Measurements from ENCODE around the gene RPTOR. TPM values are rescaled to one million over a fixed set of nuclear protein-coding genes. Genes with fewer than 3 reads are reported as not detected.

The RPTOR gene
- total RNA-seq, 1 experiment from 2014 or later = 25.1 TPM

DNA sequence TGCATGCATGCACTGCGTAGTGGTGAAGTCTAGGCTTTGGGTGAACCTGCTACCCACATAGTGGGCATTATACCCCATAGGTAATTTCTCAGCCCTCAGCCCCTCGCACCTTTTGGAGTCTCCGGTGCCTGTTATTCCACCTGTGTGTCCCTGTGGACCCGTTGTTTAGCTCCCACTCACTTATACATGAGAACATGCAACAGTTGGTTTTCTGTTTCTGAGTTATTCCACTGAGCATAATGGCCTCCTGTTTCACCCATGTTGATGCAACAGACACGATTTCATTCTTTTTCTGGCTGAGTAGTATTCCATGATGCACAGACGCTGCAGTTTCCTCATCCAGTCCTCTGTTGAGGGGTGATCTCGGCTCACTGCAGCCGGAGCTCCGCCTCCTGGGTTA lies 305.5 kb downstream of the RPTOR start:
- no peaks in the 10 kb centered on the region for H3K79me1 ChIP-seq (ENCODE audit: insufficient read depth, low read depth, low read length, poor library complexity, severe bottlenecking)
- no peak overlapping the region for H2BK20ac ChIP-seq (ENCODE audit: low read depth, low read length, poor library complexity, severe bottlenecking)
- Mint-ChIP-seq H3K27me3 (ENCODE audit: low read depth) (no peaks in the 10 kb centered on the region), H3K4me1 (peaks cover 18 to 29% of the 10 kb centered on the region in 2 experiments), H3K9me3 (no peaks in the 10 kb centered on the region), H3K36me3 (ENCODE audit: insufficient read depth in 1 of 3, low read depth in 3 of 3) (peaks cover 10 to 20% (median 11%) of the 10 kb centered on the region in 3 experiments), H3K4me3 (no peak overlapping the region), H3K27ac (no peak overlapping the region)
- no peak overlapping the region for H3T11ph ChIP-seq (ENCODE audit: low read length)
- H3K18ac ChIP-seq (ENCODE audit: insufficient read length, low read depth, low read length) = no peak overlapping the region
- DNase-seq = no peak
- no peak overlapping the region for H4K5ac ChIP-seq (ENCODE audit: insufficient read length, low read depth, low read length)
- H3K14ac ChIP-seq (ENCODE audit: insufficient read depth, low read length) = no peak overlapping the region
- H3K27me3 ChIP-seq (ENCODE audit: insufficient read depth, low read length) = no peaks in the 10 kb centered on the region
- H3K4ac ChIP-seq (ENCODE audit: low read depth, low read length) = no peak overlapping the region
- no peaks in the 10 kb centered on the region for H4K20me1 ChIP-seq (ENCODE audit: control insufficient read depth, insufficient read depth, insufficient read length)
- WGBS (ENCODE audit: extremely low coverage, insufficient read length, low lambda C conversion rate) = no CpG with 5 or more reads among the region's 9 CpGs
- no peak overlapping the region for H2AFZ ChIP-seq (ENCODE audit: low read length)
- H3K23ac ChIP-seq (ENCODE audit: insufficient read length, low read depth, low read length) = no peak overlapping the region
- no peak overlapping the region for H3K27ac ChIP-seq (ENCODE audit: insufficient read length, low read depth, low read length)
- H4K91ac ChIP-seq (ENCODE audit: insufficient read length, low read depth, low read length) = no peak overlapping the region
- no peak overlapping the region for H4K8ac ChIP-seq (replicated peaks; ENCODE audit: insufficient read length, low read depth, low read length)
- H2AK5ac ChIP-seq (ENCODE audit: insufficient read length, low read length) = no peak overlapping the region
- no peak overlapping the region for H2BK12ac ChIP-seq (ENCODE audit: insufficient read length, low read depth, low read length)
- TF ChIP-seq, protein P1, sequence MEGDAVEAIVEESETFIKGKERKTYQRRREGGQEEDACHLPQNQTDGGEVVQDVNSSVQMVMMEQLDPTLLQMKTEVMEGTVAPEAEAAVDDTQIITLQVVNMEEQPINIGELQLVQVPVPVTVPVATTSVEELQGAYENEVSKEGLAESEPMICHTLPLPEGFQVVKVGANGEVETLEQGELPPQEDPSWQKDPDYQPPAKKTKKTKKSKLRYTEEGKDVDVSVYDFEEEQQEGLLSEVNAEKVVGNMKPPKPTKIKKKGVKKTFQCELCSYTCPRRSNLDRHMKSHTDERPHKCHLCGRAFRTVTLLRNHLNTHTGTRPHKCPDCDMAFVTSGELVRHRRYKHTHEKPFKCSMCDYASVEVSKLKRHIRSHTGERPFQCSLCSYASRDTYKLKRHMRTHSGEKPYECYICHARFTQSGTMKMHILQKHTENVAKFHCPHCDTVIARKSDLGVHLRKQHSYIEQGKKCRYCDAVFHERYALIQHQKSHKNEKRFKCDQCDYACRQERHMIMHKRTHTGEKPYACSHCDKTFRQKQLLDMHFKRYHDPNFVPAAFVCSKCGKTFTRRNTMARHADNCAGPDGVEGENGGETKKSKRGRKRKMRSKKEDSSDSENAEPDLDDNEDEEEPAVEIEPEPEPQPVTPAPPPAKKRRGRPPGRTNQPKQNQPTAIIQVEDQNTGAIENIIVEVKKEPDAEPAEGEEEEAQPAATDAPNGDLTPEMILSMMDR (conservative IDR thresholded peaks at IDR 0.05) = no peak
- no peak overlapping the region for H2BK120ac ChIP-seq (ENCODE audit: low read depth, low read length, poor library complexity, severe bottlenecking)
- no peak overlapping the region for H3K4me2 ChIP-seq (ENCODE audit: insufficient read depth, insufficient read length, low read length)
- no peaks in the 10 kb centered on the region for H3K9me3 ChIP-seq (ENCODE audit: control insufficient read depth, low read depth, low read length)
- H3K56ac ChIP-seq (ENCODE audit: insufficient read length, low read depth, low read length) = no peak overlapping the region
- no peak overlapping the region for H2BK15ac ChIP-seq (ENCODE audit: low read depth, low read length)
- no peaks in the 10 kb centered on the region for H3K4me1 ChIP-seq (ENCODE audit: insufficient read depth, low read length)
- H3K9ac ChIP-seq (ENCODE audit: extremely low read depth, insufficient read length, low read length) = no peak overlapping the region
- no peaks in the 10 kb centered on the region for H3K23me2 ChIP-seq (ENCODE audit: insufficient read length, low read depth, low read length, poor library complexity, severe bottlenecking)
- no peaks in the 10 kb centered on the region for H3K79me2 ChIP-seq (ENCODE audit: insufficient read depth, low read length)
- no peak overlapping the region for H2BK5ac ChIP-seq (ENCODE audit: insufficient read length, low read length)

All from H9 (cell line).